Bronchial epithelial cell (primary cell): ENCODE results near the gene PLXNA4. TPM values are rescaled to one million over a fixed set of nuclear protein-coding genes. Genes with fewer than 3 reads are reported as not detected.

Experiments used
- DNase-seq: peaks from one replicate; pipeline ENCODE4 v3.0.0-alpha.2; 2010; ENCODE audit warnings: low read depth
- FAIRE-seq: peaks from 2 replicates; lab custom pipeline; 2011; peaks lifted over from hg19 to GRCh38; lab: Jason Lieb, UNC
- H3K27me3 ChIP-seq: 2 replicates; pipeline ENCODE4 v1.5.1; 2011; ENCODE audit warnings: low read length; ENCODE audit not compliant: control insufficient read depth, insufficient read depth
- H3K36me3 ChIP-seq: 2 replicates; pipeline ENCODE4 v1.5.1; 2011; ENCODE audit warnings: low read length; ENCODE audit not compliant: control insufficient read depth, insufficient read depth
- H3K4me3 ChIP-seq: 2 replicates; pipeline ENCODE4 v1.5.1; 2011; ENCODE audit warnings: mild to moderate bottlenecking, low read depth, low read length, control low read depth
- CTCF ChIP-seq: IDR thresholded peaks from 2 replicates; pipeline ENCODE4 v1.5.1; 2011; ENCODE audit warnings: mild to moderate bottlenecking, moderate library complexity, low read length, control low read depth, inconsistent platforms; ENCODE audit not compliant: insufficient read depth, severe bottlenecking
- total RNA-seq: library from RNA; depleted of rRNA; stranded (reverse); fragments of >200 nt; gene quantifications from 2 replicates; pipeline ENCODE4 v1.2.1, GENCODE V29; 2014

PLXNA4 gene
- total RNA-seq, result under 0.01 TPM in 2 replicates

- no peak for TF ChIP-seq CTCF
- H3K4me3 ChIP-seq, result no peak within 1 kb of the TSS
- FAIRE-seq, result no peak
- no peaks in the 10 kb centered on the region for H3K36me3 ChIP-seq
- DNase-seq, result no peak
- H3K27me3 ChIP-seq, result peaks cover 45% of the 10 kb centered on the region
These were observed at the start of gene PLXNA4 for GRCh38 chr7:132575982-132576720. TSS of gene PLXNA4 (minus strand) at chr7:132576470. CDS start at chr7:132508693, 67,777 bp downstream.

- TF ChIP-seq CTCF, result no peak
- FAIRE-seq (no peak), DNase-seq (no peak)
- H3K27me3 ChIP-seq, result no peaks in the 10 kb centered on the region
- H3K4me3 ChIP-seq, result no peak overlapping the region
- H3K36me3 ChIP-seq, result no peaks in the 10 kb centered on the region
These were observed 49.4 kb upstream of the PLXNA4 start for GRCh38 chr7:132625651-132626050.

GRCh38 chr7:132622081-132622480, 45.8 kb upstream of the PLXNA4 start:
- H3K4me3 ChIP-seq, result no peak overlapping the region
- H3K27me3 ChIP-seq, result no peaks in the 10 kb centered on the region
- H3K36me3 ChIP-seq, result no peaks in the 10 kb centered on the region
- DNase-seq (no peak), FAIRE-seq (no peak)
- no peak for TF ChIP-seq CTCF

- H3K4me3 ChIP-seq, result no peak overlapping the region
- no peaks in the 10 kb centered on the region for H3K36me3 ChIP-seq
- DNase-seq, result no peak
- H3K27me3 ChIP-seq, result peaks cover 3% of the 10 kb centered on the region
- TF ChIP-seq CTCF, result no peak
- no peak for FAIRE-seq
These were observed 43.7 kb upstream of the PLXNA4 start for GRCh38 chr7:132619967-132620366.

GRCh38 chr7:132618956-132619305, 42.7 kb upstream of the PLXNA4 start:
- FAIRE-seq, result no peak

More at GRCh38 chr7:132618956-132619305, 42.7 kb upstream of the PLXNA4 start:
- peaks cover 3% of the 10 kb centered on the region for H3K27me3 ChIP-seq
- peak; percentile 18 for DNase-seq
- H3K4me3 ChIP-seq, result no peak overlapping the region
- TF ChIP-seq CTCF, result no peak
- H3K36me3 ChIP-seq, result no peaks in the 10 kb centered on the region
